Activated T-helper 1 cell treated with Interleukin-2 at 50 U/mL for 16 hours (primary cell): ENCODE data around the gene MRPL10.
A peak's percentile ranks its signal among the peaks of the same experiment; 100 is the strongest.
"Not testable (repeated sequence)": the region's sequence is repeated elsewhere in the genome, so short reads cannot be mapped to it uniquely, and the experiment has no call there.

Experiments
- DNase-seq: peaks from one replicate; pipeline ENCODE4 v3.0.0-alpha.2; 2020; ENCODE audit warnings: low read depth

MRPL10 gene

GRCh38 chr17:47789611-47790561 is 41.5 kb downstream of the MRPL10 start:
- DNase-seq, result peak; percentile 29

GRCh38 chr17:47785538-47786123 is 45.7 kb downstream of the MRPL10 start:
- DNase-seq, result no peak

- no peak for DNase-seq
These were observed 49.9 kb downstream of the MRPL10 start for GRCh38 chr17:47781397-47781796.

- no peak for DNase-seq
These were observed 53.1 kb downstream of the MRPL10 start for GRCh38 chr17:47778184-47778635.

GRCh38 chr17:47776330-47777197 is 54.8 kb downstream of the MRPL10 start:
- DNase-seq, result no peak

- no peak for DNase-seq
These were observed 56.3 kb downstream of the MRPL10 start for GRCh38 chr17:47774987-47775580.

GRCh38 chr17:47774331-47774730 is 57.0 kb downstream of the MRPL10 start:
- no peak for DNase-seq

GRCh38 chr17:47773649-47774048 is 57.7 kb downstream of the MRPL10 start:
- not testable (repeated sequence) for DNase-seq
